Measurements from ENCODE around the gene KCNG1. TPM values are rescaled to one million over a fixed set of nuclear protein-coding genes. Genes with fewer than 3 reads are reported as not detected.

The KCNG1 gene
- total and polyA plus RNA-seq, 2 of the 13 experiments (the other 11 are each of a cell fraction or from before 2014, with no cell fraction given): not detected

DNA sequence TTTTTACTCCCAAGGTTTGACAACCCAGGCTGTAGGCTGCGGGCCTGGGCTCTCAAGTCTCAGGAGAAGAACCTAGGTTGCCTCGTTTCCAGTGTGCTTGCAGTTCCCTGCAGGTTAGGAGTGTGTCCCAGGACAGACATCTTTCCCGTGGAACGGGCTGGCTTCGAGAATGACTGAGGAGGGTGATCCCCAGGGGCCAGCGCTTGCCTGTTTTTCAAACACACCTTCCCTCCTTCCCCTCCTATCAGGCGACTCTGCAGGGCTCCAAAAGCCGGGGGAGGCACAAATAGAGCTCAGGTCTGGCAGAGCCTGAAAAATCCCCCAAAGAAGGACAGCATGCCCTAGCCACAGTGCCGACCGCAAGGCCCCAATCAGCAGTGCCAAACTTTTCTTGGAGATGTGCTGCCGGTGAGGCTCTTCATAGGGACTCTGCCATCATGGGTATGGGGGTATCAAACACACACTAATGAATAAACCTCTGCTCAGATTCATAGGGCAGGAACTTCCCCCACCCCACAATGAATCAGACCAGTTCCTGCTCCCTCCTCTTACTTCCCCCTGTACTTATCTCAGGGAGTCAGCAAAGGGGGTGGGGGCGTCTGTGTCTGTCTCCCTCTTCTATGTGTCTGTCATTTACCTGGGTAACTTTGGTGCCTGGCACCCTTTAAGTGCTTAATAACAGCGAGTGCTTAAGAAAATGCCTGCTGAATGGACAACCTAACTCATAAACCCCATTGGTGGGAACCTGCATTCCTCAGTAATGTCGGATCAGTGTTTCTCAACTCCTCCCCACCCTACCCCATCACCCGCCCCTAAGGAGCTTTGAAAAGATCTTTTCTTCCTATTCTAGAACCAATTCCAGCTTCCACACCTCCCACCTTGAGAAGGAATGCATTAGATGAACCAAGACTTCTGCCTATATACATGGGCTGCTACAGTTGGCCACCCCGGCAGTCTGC is 1.6 kb downstream of the KCNG1 start:
- Histone ChIP-seq H3K27ac (ENCODE audit: extremely low read length, insufficient read depth, low read length) (no peak overlapping the region), H3K9ac (ENCODE audit: insufficient read depth, low read depth, low read length) (no peak overlapping the region), H3K4me3 (replicated peaks in 1 of 3; ENCODE audit: insufficient read depth in 1 of 3, low read depth in 2 of 3, low read length in 3 of 3) (no peak overlapping the region), H3K79me2 (ENCODE audit: insufficient read depth, low read length) (no peaks in the 10 kb centered on the region), H4K20me1 (ENCODE audit: insufficient read depth, low read length) (no peaks in the 10 kb centered on the region; the same call in 1 of the 2 replicates), H3K36me3 (replicated peaks in 1 of 2; ENCODE audit: control insufficient read depth in 1 of 2, insufficient read depth in 2 of 2, low read length in 2 of 2) (no peaks in the 10 kb centered on the region), H2AFZ (ENCODE audit: low read length) (no peak overlapping the region), H3K4me1 (ENCODE audit: insufficient read depth, low read length) (no peaks in the 10 kb centered on the region), H3K4me2 (ENCODE audit: low read depth, low read length) (no peak overlapping the region), H3K27me3 (ENCODE audit: control insufficient read depth in 1 of 2, insufficient read depth in 2 of 2, low read length in 2 of 2) (peaks cover 19 to 78% of the 10 kb centered on the region in 2 experiments), H3K9me3 (ENCODE audit: low read length) (no peaks in the 10 kb centered on the region)
- ATAC-seq (no peak), FAIRE-seq (no peak), DNase-seq (ENCODE audit: low spot score) (no peak)
- TF ChIP-seq RBFOX2 (IDR thresholded peaks at IDR 0.05; ENCODE audit: low read depth, low read length) (no peak), RXRB (CRISPR knock-in tag; IDR thresholded peaks at IDR 0.05; ENCODE audit: borderline replicate concordance) (no peak), ZNF383 (CRISPR knock-in tag; IDR thresholded peaks at IDR 0.05; ENCODE audit: borderline replicate concordance) (no peak), MTA1 (CRISPR knock-in tag; IDR thresholded peaks at IDR 0.05; ENCODE audit: borderline replicate concordance) (no peak)
- TF ChIP-seq, protein P1, sequence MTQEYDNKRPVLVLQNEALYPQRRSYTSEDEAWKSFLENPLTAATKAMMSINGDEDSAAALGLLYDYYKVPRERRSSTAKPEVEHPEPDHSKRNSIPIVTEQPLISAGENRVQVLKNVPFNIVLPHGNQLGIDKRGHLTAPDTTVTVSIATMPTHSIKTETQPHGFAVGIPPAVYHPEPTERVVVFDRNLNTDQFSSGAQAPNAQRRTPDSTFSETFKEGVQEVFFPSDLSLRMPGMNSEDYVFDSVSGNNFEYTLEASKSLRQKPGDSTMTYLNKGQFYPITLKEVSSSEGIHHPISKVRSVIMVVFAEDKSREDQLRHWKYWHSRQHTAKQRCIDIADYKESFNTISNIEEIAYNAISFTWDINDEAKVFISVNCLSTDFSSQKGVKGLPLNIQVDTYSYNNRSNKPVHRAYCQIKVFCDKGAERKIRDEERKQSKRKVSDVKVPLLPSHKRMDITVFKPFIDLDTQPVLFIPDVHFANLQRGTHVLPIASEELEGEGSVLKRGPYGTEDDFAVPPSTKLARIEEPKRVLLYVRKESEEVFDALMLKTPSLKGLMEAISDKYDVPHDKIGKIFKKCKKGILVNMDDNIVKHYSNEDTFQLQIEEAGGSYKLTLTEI (CRISPR knock-in tag; conservative IDR thresholded peaks at IDR 0.05): no peak
- TF ChIP-seq, protein P2, sequence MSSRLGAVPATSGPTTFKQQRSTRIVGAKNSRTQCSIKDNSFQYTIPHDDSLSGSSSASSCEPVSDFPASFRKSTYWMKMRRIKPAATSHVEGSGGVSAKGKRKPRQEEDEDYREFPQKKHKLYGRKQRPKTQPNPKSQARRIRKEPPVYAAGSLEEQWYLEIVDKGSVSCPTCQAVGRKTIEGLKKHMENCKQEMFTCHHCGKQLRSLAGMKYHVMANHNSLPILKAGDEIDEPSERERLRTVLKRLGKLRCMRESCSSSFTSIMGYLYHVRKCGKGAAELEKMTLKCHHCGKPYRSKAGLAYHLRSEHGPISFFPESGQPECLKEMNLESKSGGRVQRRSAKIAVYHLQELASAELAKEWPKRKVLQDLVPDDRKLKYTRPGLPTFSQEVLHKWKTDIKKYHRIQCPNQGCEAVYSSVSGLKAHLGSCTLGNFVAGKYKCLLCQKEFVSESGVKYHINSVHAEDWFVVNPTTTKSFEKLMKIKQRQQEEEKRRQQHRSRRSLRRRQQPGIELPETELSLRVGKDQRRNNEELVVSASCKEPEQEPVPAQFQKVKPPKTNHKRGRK (CRISPR knock-in tag; IDR thresholded peaks at IDR 0.05): no peak
- no TSS peak for BruUV-seq (replicated peaks)
- in situ Hi-C loops (cut with HindIII; ENCODE audit: extremely low pct_ligation_motif_present, low pct_unique_long_range_greater_than_20kb): no loop called here
- 22% methylated on average over 15 of the region's 16 CpGs for WGBS (ENCODE audit: low lambda C conversion rate)
- ChIA-PET POLR2A (no interaction called here), CTCF (ENCODE audit: low intra/inter-chr PET ratio, low total read pairs) (no interaction called here)
- intact Hi-C loops (cut with micrococcal nuclease; ENCODE audit: unreplicated experiment): no loop called here
